Forelimb muscle (tissue), 1 donor: Measurements from ENCODE around the gene NTM. TPM values are rescaled to one million over a fixed set of nuclear protein-coding genes. Genes with fewer than 3 reads are reported as not detected.

Experiments used
- DNase-seq: peaks from one replicate; pipeline ENCODE4 v3.0.0-alpha.2; 2013; ENCODE audit warnings: low read depth
- polyA plus RNA-seq: library from polyadenylated mRNA; unstranded; fragments of 120-200 nt; gene quantifications from one replicate; pipeline ENCODE4 v1.2.1, GENCODE V29; 2013; ENCODE audit not compliant: insufficient read length

NTM gene
- polyA plus RNA-seq, 1 donor: 15.0 TPM

GRCh38 chr11:131859538-131860210 lies 489.3 kb downstream of the NTM start:
- no peak for DNase-seq

DNA sequence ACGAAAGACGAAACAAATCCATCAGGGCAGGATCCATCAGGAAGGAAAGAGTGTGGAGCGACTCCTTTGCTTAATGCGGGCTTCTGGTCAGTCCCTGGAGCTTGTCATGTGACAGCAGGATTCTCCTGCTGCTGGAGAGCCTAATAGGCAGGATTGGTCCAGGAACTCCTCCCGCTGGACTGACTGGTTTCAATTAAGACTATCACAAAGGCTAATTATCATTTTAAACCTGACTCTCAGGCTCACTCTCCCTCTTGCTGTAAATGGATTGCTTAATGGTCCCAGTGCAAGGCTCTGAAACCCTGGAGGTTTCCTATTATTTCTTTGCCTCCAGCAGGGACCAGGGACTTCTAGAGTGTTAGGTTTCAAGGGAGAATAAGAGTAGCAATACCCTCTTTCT lies 493.8 kb downstream of the NTM start:
- no peak for DNase-seq

GRCh38 chr11:131865860-131866259 lies 495.4 kb downstream of the NTM start:
- no peak for DNase-seq

- DNase-seq: no peak
These were observed 496.4 kb downstream of the NTM start for GRCh38 chr11:131866535-131867400.

GRCh38 chr11:131867457-131868257 lies 497.2 kb downstream of the NTM start:
- DNase-seq: peak; percentile 57

GRCh38 chr11:131868629-131869507 lies 498.5 kb downstream of the NTM start:
- no peak for DNase-seq

DNA sequence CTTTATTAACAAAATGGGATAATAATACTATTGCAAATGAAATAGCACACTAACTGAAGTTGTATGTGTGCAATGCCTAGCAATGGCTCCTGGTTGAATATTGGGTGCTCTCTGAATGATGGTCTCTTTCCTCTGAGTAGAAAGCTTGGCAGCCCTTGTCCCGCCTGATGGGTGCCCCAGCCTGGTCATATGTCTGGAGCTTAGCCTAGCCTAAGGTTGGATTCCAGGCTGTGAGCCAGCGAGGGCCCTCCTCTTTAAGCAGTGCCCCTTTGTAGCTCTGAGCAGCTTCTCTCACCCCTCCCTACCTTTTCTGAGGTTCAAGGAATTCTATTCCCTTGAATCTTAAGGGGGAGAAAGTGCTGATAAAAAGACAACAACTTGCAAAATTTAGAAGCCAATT lies 499.9 kb downstream of the NTM start:
- no peak for DNase-seq

GRCh38 chr11:131871006-131871405 lies 500.6 kb downstream of the NTM start:
- no peak for DNase-seq

DNA sequence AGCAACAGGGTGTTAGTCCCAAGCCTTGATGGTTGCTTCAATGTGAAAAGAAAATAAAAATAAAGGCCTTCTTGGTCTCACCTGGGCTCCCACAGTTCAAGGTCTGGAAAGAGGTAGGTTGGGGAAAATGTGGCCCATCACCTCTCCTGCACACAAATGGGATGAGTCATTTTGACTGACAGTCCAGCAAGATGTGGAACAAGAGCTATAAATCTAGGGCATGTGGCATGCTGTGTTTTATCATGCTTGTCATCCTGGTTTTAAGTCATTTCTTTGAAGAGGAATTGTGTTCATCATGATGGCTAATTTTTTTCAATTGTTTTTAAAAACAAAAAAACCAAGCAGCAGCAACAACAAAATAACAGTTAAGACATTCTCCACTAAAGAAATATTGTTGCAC lies 503.7 kb downstream of the NTM start:
- DNase-seq: no peak

DNA sequence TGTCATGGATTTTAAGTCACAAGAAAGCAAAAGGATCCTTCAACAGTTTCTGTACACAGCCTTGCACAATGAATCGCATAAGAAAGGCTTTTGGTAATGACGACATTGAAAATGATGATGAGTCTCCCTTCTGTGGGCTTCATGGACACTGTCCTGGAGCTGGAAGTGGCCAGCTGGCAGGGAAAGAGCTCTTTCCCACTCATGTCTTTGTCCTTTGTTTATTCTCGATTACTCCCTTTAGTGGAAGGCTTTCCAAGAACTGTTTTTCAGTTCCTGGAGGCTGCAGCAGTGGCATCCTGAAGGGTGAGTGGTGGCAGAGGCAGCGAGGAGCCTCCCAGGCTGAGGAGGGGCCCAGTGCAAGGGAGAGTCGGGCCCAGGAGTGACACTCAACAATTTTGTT lies 505.2 kb downstream of the NTM start:
- no peak for DNase-seq

DNA sequence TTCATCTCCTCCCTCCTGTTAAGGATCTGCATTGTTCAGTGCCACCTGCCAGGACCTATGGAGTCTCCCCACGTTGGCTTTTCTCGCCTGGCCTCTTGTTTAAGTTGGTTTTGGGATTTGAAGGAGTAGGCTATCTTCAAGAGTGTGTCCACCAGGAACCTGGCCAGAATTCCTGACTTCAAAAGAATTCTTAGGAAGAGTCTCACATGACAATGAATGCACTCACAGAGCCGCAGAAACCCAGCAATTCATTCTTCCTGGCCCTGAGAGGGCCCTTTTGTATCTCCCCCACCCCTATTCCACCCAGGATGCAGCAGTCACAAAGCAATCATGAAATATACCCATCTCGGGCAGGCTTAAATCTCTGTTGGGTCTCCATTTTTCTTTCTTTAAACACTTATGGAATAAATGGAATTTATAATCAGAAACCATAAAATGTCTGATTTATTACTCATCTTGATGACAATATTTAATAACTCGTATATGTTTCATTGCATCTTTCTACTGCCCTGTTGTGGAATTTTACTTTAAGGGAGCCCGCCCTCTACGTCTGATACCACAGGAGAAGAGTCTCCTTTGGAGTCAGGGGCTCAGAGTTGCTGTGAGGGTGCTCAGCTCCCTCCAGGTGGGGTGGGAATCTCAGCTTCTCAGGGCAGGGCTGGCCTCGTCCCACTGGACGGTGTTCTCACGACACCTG lies 507.0 kb downstream of the NTM start:
- no peak for DNase-seq

DNA sequence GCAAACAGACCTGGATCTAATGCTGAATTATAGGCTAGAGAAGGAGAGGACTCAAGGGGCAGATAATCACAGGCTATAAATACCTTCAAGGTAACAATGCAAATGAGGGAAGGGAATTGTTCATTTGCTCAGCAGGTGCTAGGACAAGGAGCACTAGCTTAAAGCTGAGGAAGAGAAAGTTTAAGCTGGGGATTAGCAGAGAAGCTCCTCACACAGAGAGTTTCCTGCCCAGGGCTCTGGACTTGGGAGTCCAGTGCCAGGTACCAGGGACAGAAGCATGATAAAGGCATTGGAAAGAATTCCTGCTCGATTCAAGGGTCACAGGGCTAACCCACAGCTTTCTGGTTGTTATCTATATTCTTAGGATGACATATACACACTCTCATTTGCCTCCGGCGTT lies 509.9 kb downstream of the NTM start:
- DNase-seq: no peak

- DNase-seq: no peak
These were observed 510.6 kb downstream of the NTM start for GRCh38 chr11:131880976-131881375.

GRCh38 chr11:131883332-131883731 lies 512.9 kb downstream of the NTM start:
- no peak for DNase-seq

DNA sequence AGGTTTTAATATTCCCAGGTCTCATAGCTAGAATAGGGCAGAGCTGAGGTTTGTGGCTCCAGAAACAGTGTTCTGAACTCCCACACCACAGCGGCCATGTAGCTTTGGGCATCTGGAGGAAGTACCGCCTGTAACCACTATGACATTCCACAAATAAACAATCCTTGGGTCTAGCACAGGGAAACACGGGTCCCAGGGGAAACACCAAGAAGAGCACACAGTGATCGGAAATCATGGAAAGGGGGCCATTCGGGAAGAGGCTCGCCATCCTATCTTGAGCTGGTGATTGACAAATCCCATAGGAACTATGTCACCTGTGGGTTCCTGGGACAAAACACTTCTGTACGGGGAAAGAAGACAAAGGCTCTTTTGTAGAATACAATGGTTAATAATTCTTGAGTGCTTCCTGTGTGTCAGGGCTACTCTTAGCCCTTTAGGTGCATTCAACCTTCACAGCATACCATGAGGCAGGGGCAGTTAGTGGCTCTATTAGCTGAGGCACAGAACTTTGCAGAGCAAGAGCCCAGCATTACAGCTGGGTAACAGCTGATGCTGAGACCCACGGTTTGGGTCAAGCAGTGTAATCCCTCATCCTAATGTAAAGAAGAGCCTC lies 514.2 kb downstream of the NTM start:
- DNase-seq: no peak

DNA sequence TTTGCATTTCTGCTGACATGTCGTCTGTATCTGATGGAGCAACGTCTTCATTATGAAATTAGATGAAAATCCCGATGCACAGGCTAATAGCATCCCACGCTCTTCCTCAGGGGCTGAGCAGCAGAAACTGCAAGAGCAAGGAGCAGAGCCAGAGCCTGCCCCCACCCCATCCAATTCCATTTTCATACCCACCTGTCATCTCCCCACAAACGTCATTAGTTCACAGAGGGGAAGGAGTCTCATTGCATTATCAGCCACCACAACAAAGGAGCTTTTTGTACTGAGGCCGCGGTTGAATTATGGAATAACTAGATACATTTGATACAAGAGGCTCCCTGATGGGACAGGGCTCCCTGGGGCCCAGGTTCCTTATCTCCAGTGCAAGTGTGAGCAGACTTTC lies 515.0 kb downstream of the NTM start:
- DNase-seq: no peak

DNA sequence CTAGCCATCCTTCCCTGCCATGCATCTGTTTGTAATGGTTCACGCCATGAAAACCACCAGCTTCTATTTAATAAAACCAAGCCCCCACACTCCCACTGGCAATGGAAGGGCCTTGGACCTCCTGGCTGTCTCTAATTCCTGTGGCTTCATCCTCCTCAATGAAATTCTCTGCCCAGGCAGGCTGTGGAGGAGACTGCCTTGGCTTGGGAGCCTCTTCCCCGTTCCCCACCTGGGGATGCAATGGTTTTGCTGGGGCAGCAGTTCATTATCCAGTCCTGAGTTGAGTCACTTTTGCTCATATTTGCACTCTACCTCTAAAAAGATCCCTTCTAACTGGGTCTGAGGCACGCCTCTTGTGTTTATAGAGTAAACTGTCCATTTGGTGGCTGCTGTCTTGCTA lies 515.8 kb downstream of the NTM start:
- no peak for DNase-seq

DNA sequence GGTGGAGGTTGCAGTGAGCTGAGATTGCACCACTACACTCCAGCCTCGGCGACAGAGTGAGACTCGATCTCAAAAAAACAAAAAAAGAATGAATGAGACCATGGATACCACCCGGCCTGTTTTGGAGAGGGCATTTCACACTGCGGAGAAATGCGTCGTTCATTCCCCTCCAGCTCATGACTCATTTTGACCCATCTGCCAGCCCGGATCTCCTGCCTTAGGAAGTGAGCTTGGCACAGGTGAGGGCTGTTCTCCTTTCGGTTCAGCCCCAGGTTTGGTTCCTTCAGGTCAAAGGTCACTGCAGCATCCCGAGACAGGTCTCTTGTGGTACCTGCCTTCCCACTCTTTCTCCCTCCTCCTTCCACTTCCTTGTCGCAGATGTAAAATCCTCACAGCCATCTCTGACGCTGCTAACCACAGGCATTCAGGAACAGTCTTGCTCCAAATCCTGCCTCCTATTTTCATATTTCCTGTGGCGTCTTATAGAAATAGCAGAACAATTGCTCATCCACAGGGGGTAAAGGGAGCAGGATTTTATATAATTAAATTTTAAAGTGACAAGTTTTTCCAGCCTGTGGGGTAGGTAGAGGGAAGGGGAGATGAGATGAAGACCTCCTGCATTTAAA lies 517.9 kb downstream of the NTM start:
- no peak for DNase-seq

DNA sequence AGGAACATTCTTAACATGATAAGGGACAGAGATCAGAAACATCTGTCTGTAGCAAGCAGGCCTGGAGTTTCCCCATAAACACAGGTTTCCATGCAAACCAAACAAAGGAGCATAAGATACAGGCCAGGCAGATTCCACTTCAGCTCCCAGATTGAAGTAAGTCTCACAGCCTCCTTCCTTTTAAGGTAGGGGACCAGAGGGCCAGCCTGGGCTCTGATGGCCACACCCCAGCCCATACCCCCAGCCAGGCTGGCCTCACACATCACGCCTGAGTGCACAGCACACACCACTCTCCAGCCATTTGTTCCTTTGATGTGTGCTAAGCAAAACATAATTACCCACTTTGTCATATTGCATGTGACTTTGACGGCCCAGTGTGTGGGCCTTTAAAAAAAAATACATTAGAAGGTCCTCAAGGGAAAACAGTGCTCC lies 518.7 kb downstream of the NTM start:
- peak; percentile 66 for DNase-seq
